HCT116 (cell line): ENCODE results near the gene TFPT. TPM values are rescaled to one million over a fixed set of nuclear protein-coding genes. Genes with fewer than 3 reads are reported as not detected.

Source experiments
- ATAC-seq: fragments of 200-7000 bp; cut with Tn5 transposase; 2 replicates; pipeline ENCODE4 v1.9.1; 2020; ENCODE audit warnings: mild to moderate bottlenecking, moderate library complexity
- BruUV-seq: library from RNA; stranded (reverse); fragments of 400-500 nt; replicated peaks from 2 replicates; lab custom pipeline; 2021; lab: Mats Ljungman, UMichigan
- CTCF ChIA-PET: fragments of 300-600 bp; sonication (Branson Sonifier 250); formaldehyde crosslinking; loops from one replicate; lab custom pipeline; 2021; ENCODE audit warnings: antibody characterized with exemption; lab: Charles Lee
- POLR2A ChIA-PET: fragments of 300-600, 350-600 bp; sonication (Branson Sonifier 250); formaldehyde crosslinking; loops from one replicate; lab custom pipeline; 2021; ENCODE audit warnings: antibody characterized with exemption; lab: Charles Lee
- RAD21 ChIA-PET, 2 experiments: fragments of 300-600 bp; sonication (Branson Sonifier 250); formaldehyde crosslinking; loops; one replicate each; lab custom pipeline; 2023; ENCODE audit warnings: low total read pairs in 2 of 2; ENCODE audit not compliant: uncharacterized antibody in 2 of 2, unreplicated experiment in 2 of 2, low non-redundant PET in 1 of 2; lab: Charles Lee
- DNase-seq: peaks from one replicate; pipeline ENCODE4 v3.0.0-alpha.2; 2010; ENCODE audit warnings: low read depth, low spot score
- H2AFZ ChIP-seq: fragments of 200-600 bp; shearing (Covaris generic), sonication (generic); 2 replicates; pipeline ENCODE4 v1.6.1; 2017; ENCODE audit warnings: low read depth, mixed run types, mixed read lengths, antibody characterized with exemption, low read length; ENCODE audit not compliant: poor library complexity, severe bottlenecking
- H3K27ac ChIP-seq: 2 replicates; pipeline ENCODE4 v1.5.1; 2012; ENCODE audit warnings: low read depth, low read length
- H3K27me3 ChIP-seq: fragments of 200-600 bp; sonication (generic); 2 replicates; pipeline ENCODE4 v1.6.1; 2016; ENCODE audit warnings: mixed run types, low read length, mixed read lengths; ENCODE audit not compliant: insufficient read depth
- H3K36me3 ChIP-seq, 2 experiments: fragments of 200-500 bp in 1 of 2; fragments of 200-600 bp in 1 of 2; sonication (Bioruptor generic) in 1 of 2; sonication (generic) in 1 of 2; 2 replicates each; pipeline versions ENCODE4 v1.5.1 to v1.6.1; 2014 to 2016; ENCODE audit warnings: low read length in 2 of 2, inconsistent platforms in 1 of 2, mixed read lengths in 1 of 2, mixed run types in 1 of 2; ENCODE audit not compliant: insufficient read depth in 2 of 2, control insufficient read depth in 1 of 2
- H3K4me1 ChIP-seq, 2 experiments: fragments of 200-600 bp in 1 of 2; sonication (generic) in 1 of 2; 2 replicates each; pipeline versions ENCODE4 v1.5.1 to v1.6.1; 2012 to 2017; ENCODE audit warnings: low read length in 2 of 2, inconsistent platforms in 1 of 2, mild to moderate bottlenecking in 1 of 2, mixed read lengths in 1 of 2, mixed run types in 1 of 2, moderate library complexity in 1 of 2; ENCODE audit not compliant: insufficient read depth in 2 of 2, control insufficient read depth in 1 of 2
- H3K4me2 ChIP-seq: fragments of 200-600 bp; sonication (generic); 2 replicates; pipeline ENCODE4 v1.6.1; 2017; ENCODE audit warnings: mixed run types, low read length, mixed read lengths
- H3K4me3 ChIP-seq, 2 experiments: fragments of 200-600 bp in 1 of 2; sonication (generic) in 1 of 2; replicated peaks in 1 of 2; 2 replicates each; pipeline ENCODE4 v1.5.1; 2011 to 2016; ENCODE audit warnings: low read length in 2 of 2, control low read depth in 1 of 2, low read depth in 1 of 2, mild to moderate bottlenecking in 1 of 2, mixed read lengths in 1 of 2, mixed run types in 1 of 2
- H3K79me2 ChIP-seq: fragments of 200-600 bp; sonication (generic); 2 replicates; pipeline ENCODE4 v1.6.1; 2017; ENCODE audit warnings: mild to moderate bottlenecking, mixed run types, low read length, moderate library complexity, mixed read lengths; ENCODE audit not compliant: insufficient read depth
- H3K9ac ChIP-seq: fragments of 200-600 bp; sonication (generic); 2 replicates; pipeline ENCODE4 v1.6.1; 2016; ENCODE audit warnings: low read length, mixed read lengths
- H3K9me2 ChIP-seq: fragments of 200-600 bp; sonication (generic), shearing (Covaris generic); 2 replicates; pipeline ENCODE4 v1.6.1; 2017; ENCODE audit warnings: mixed run types, mild to moderate bottlenecking, moderate library complexity; ENCODE audit not compliant: insufficient read depth
- H3K9me3 ChIP-seq, 2 experiments: fragments of 200-500 bp in 1 of 2; fragments of 200-600 bp in 1 of 2; sonication (Bioruptor generic) in 1 of 2; sonication (generic) in 1 of 2; 2 replicates each; pipeline ENCODE4 v1.6.1; 2014 to 2017; ENCODE audit warnings: low read length in 2 of 2, mixed read lengths in 2 of 2, inconsistent platforms in 1 of 2, low read depth in 1 of 2, mild to moderate bottlenecking in 1 of 2, mixed run types in 1 of 2, moderate library complexity in 1 of 2; ENCODE audit not compliant: control insufficient read depth in 1 of 2, insufficient read depth in 1 of 2
- H4K20me1 ChIP-seq: fragments of 200-600 bp; sonication (generic), shearing (Covaris generic); 2 replicates; pipeline ENCODE4 v1.6.1; 2017; ENCODE audit warnings: mixed run types, mild to moderate bottlenecking, moderate library complexity; ENCODE audit not compliant: insufficient read depth
- CBX3 ChIP-seq: IDR thresholded peaks from 2 replicates; pipeline ENCODE4 v1.6.1; 2012; ENCODE audit warnings: low read depth
- CEBPB ChIP-seq: IDR thresholded peaks from 2 replicates; pipeline ENCODE4 v1.6.1; 2012; ENCODE audit warnings: low read depth
- EZH2 ChIP-seq: fragments of 200-600 bp; sonication (generic); IDR thresholded peaks from 2 replicates; pipeline ENCODE4 v1.6.1; 2017; ENCODE audit warnings: antibody characterized with exemption, mixed run types
- EZH2phosphoT487 ChIP-seq: fragments of 200-600 bp; IDR thresholded peaks from 2 replicates; pipeline ENCODE4 v1.6.1; 2018; ENCODE audit warnings: antibody characterized with exemption, borderline replicate concordance
- MAX ChIP-seq: IDR thresholded peaks from 2 replicates; pipeline ENCODE4 v1.6.1; 2012
- POLR2AphosphoS5 ChIP-seq: IDR thresholded peaks from 2 replicates; pipeline ENCODE4 v1.6.1; 2011; ENCODE audit warnings: mild to moderate bottlenecking, low read depth, low read length, moderate library complexity
- REST ChIP-seq: IDR thresholded peaks from 2 replicates; pipeline ENCODE4 v1.6.1; 2012; ENCODE audit warnings: low read depth
- TCF7L2 ChIP-seq: IDR thresholded peaks from 2 replicates; pipeline ENCODE4 v1.7.0; 2011; ENCODE audit warnings: borderline replicate concordance, inconsistent platforms; ENCODE audit not compliant: insufficient read depth, insufficient read length; ENCODE audit errors: extremely low read depth
- YY1 ChIP-seq: IDR thresholded peaks from 2 replicates; pipeline ENCODE4 v1.6.1; 2011; ENCODE audit warnings: low read length, low read depth, moderate library complexity, mild to moderate bottlenecking; ENCODE audit not compliant: insufficient replicate concordance; ENCODE audit errors: extremely low read depth
- ZNF274 ChIP-seq: fragments of 200-500 bp; sonication (Bioruptor generic); IDR thresholded peaks from 2 replicates; pipeline ENCODE4 v1.6.1; 2014; ENCODE audit warnings: mild to moderate bottlenecking, low read depth, low read length, inconsistent platforms
- intact Hi-C: fragments of 100-400 bp; cut with micrococcal nuclease; formaldehyde crosslinking; loops from 2 replicates; pipeline ENCODE4 v1.10.0; 2022
- total RNA-seq: library from RNA; stranded (reverse); gene quantifications from one replicate; pipeline ENCODE4 v1.2.1, GENCODE V29; 2021; ENCODE audit not compliant: unreplicated experiment

The TFPT gene
- total RNA-seq, 1 experiment from 2014 or later, result 7.1 TPM

- TF ChIP-seq YY1 (no peak), POLR2AphosphoS5 (no peak), EZH2 (no peak), MAX (no peak), EZH2phosphoT487 (no peak), TCF7L2 (no peak), CEBPB (no peak), CBX3 (no peak), REST (no peak), ZNF274 (no peak)
- Histone ChIP-seq H3K27me3 (no peaks in the 10 kb centered on the region), H3K4me3 (no peak overlapping the region), H3K4me1 (no peaks in the 10 kb centered on the region), H3K36me3 (no peaks in the 10 kb centered on the region), H3K27ac (no peak overlapping the region), H3K9me2 (no peaks in the 10 kb centered on the region), H3K79me2 (no peaks in the 10 kb centered on the region), H3K4me2 (no peak overlapping the region), H2AFZ (no peak overlapping the region), H3K9me3 (no peaks in the 10 kb centered on the region), H4K20me1 (no peaks in the 10 kb centered on the region), H3K9ac (no peak overlapping the region)
- no TSS peak for BruUV-seq
- DNase-seq (no peak), ATAC-seq (no peak)
- CTCF ChIA-PET, result no interaction called here
- POLR2A ChIA-PET, result no interaction called here
- intact Hi-C loops, result no loop called here
- RAD21 ChIA-PET, result no interaction called here
Measured at GRCh38 chr19:54062643-54063042, 52.8 kb downstream of the TFPT start.

Other genes starting within 250 kb of the TFPT start
- gene MYADM, start 247.8 kb downstream of the TFPT start, total RNA-seq, result 79.6 TPM
- 2.8 TPM for gene PRKCG, start 233.5 kb downstream of the TFPT start, total RNA-seq
- not detected for gene CACNG7, start 206.4 kb downstream of the TFPT start, total RNA-seq
- gene CACNG8, start 152.7 kb downstream of the TFPT start, total RNA-seq, result 0.93 TPM
- gene CACNG6, start 124.0 kb downstream of the TFPT start, total RNA-seq, result 0.15 TPM
- gene VSTM1, start 51.8 kb downstream of the TFPT start, total RNA-seq, result not detected
- not detected for gene TARM1, start 34.3 kb downstream of the TFPT start, total RNA-seq
- gene OSCAR, start 14.9 kb downstream of the TFPT start, total RNA-seq, result 0.59 TPM
- 149 TPM for gene NDUFA3, start 12.8 kb downstream of the TFPT start, total RNA-seq
- 99.0 TPM for gene PRPF31, start 97 bp upstream of the TFPT start, total RNA-seq
- gene CNOT3, start 22.1 kb upstream of the TFPT start, total RNA-seq, result 76.7 TPM
- gene LENG1, start 44.1 kb upstream of the TFPT start, total RNA-seq, result 7.6 TPM
- gene TMC4, start 57.5 kb upstream of the TFPT start, total RNA-seq, result 60.3 TPM
- gene MBOAT7, start 73.9 kb upstream of the TFPT start, total RNA-seq, result 113 TPM
- gene TSEN34, start 75.7 kb upstream of the TFPT start, total RNA-seq, result 99.9 TPM
- 1,666 TPM for gene RPS9, start 85.2 kb upstream of the TFPT start, total RNA-seq
- 0.12 TPM for gene LILRB3, start 107.3 kb upstream of the TFPT start, total RNA-seq
- gene LILRA6, start 127.1 kb upstream of the TFPT start, total RNA-seq, result not detected
- gene LILRB5, start 141.6 kb upstream of the TFPT start, total RNA-seq, result not detected
- gene LILRB2, start 165.5 kb upstream of the TFPT start, total RNA-seq, result not detected
- gene LILRA5, start 197.5 kb upstream of the TFPT start, total RNA-seq, result not detected
- not detected for gene LILRA4, start 223.5 kb upstream of the TFPT start, total RNA-seq
- 0.89 TPM for gene LAIR1, start 249.3 kb upstream of the TFPT start, total RNA-seq